ENCODE measurements around the gene PTPRA.
A peak's percentile ranks its signal among the peaks of the same experiment; 100 is the strongest.

PTPRA gene

GRCh38 chr20:2840138-2840966 is 32.9 kb upstream of the PTPRA start, which contains the start of the genes PCED1A and VPS16:
Gene PCED1A, minus strand, starts transcription at chr20:2840655. Its CDS starts 743 bp downstream, at chr20:2839912.
Gene VPS16, plus strand, starts transcription at chr20:2840745. Its CDS starts 30 bp downstream, at chr20:2840775.
- Histone ChIP-seq H3K4me3 (replicated peaks; ENCODE audit: insufficient read depth, low read length) (peak within 1 kb of the TSS; percentile 83), H3K27me3 (ENCODE audit: insufficient read depth, poor library complexity, severe bottlenecking) (no peaks in the 10 kb centered on the region), H3K27ac (replicated peaks) (peak within 1 kb of the TSS; percentile 87)
- peak; percentile 92 for TF ChIP-seq GABPA (IDR thresholded peaks at IDR 0.05; ENCODE audit: low read depth)
- TF ChIP-seq SPI1 (IDR thresholded peaks at IDR 0.05; ENCODE audit: borderline replicate concordance, low read depth) = peak; percentile 71; the same call in 1 of the 2 replicates
- no peak for TF ChIP-seq CTCF (IDR thresholded peaks at IDR 0.05; ENCODE audit: insufficient read depth, low read length)
- peak; percentile 62; the same call in 1 of the 2 replicates for TF ChIP-seq POLR2AphosphoS5 (IDR thresholded peaks at IDR 0.05; ENCODE audit: low read depth)
- peak; percentile 26 for TF ChIP-seq REST (IDR thresholded peaks at IDR 0.05; ENCODE audit: insufficient replicate concordance, low read depth)
- peak; percentile 81 to 86 for DNase-seq (ENCODE audit: low read depth in 1 of 2, low spot score in 1 of 2)

- TF ChIP-seq REST (IDR thresholded peaks at IDR 0.05; ENCODE audit: insufficient replicate concordance, low read depth) (no peak), SPI1 (IDR thresholded peaks at IDR 0.05; ENCODE audit: borderline replicate concordance, low read depth) (no peak), GABPA (IDR thresholded peaks at IDR 0.05; ENCODE audit: low read depth) (no peak), POLR2AphosphoS5 (IDR thresholded peaks at IDR 0.05; ENCODE audit: low read depth) (no peak), CTCF (IDR thresholded peaks at IDR 0.05; ENCODE audit: insufficient read depth, low read length) (no peak)
These were observed 32.2 kb upstream of the PTPRA start for GRCh38 chr20:2840967-2841531.

GRCh38 chr20:2845607-2846006 is 27.7 kb upstream of the PTPRA start:
- no peaks in the 10 kb centered on the region for H3K27me3 ChIP-seq (ENCODE audit: insufficient read depth, poor library complexity, severe bottlenecking)
- H3K4me3 ChIP-seq (replicated peaks; ENCODE audit: insufficient read depth, low read length) = no peak overlapping the region
- H3K27ac ChIP-seq (replicated peaks) = no peak overlapping the region
- DNase-seq (ENCODE audit: low read depth in 1 of 2, low spot score in 1 of 2) = no peak
- TF ChIP-seq REST (IDR thresholded peaks at IDR 0.05; ENCODE audit: insufficient replicate concordance, low read depth) (no peak), CTCF (IDR thresholded peaks at IDR 0.05; ENCODE audit: insufficient read depth, low read length) (no peak), SPI1 (IDR thresholded peaks at IDR 0.05; ENCODE audit: borderline replicate concordance, low read depth) (no peak), POLR2AphosphoS5 (IDR thresholded peaks at IDR 0.05; ENCODE audit: low read depth) (no peak), GABPA (IDR thresholded peaks at IDR 0.05; ENCODE audit: low read depth) (no peak)

More at GRCh38 chr20:2840967-2841531, 32.2 kb upstream of the PTPRA start:
- Histone ChIP-seq H3K27me3 (ENCODE audit: insufficient read depth, poor library complexity, severe bottlenecking) (no peaks in the 10 kb centered on the region), H3K4me3 (replicated peaks; ENCODE audit: insufficient read depth, low read length) (peak overlapping the region; percentile 83), H3K27ac (replicated peaks) (peak overlapping the region; percentile 87)
- DNase-seq (ENCODE audit: low read depth in 1 of 2, low spot score in 1 of 2) = peak; percentile 22 to 39
